H9 (cell line): ENCODE measurements around the gene ANGPTL5. TPM values are rescaled to one million over a fixed set of nuclear protein-coding genes. Genes with fewer than 3 reads are reported as not detected.

Experiments used
- DNase-seq: peaks from one replicate; pipeline ENCODE4 v3.0.0-alpha.2; 2017
- H2AFZ ChIP-seq: one replicate; pipeline ENCODE4 v1.6.1; 2013; ENCODE audit warnings: mild to moderate bottlenecking, low read length, control low read depth, moderate library complexity
- H2AK5ac ChIP-seq: 2 replicates; pipeline ENCODE4 v1.6.1; 2013; ENCODE audit warnings: low read length, control low read depth, mixed read lengths; ENCODE audit not compliant: insufficient read length
- H2BK120ac ChIP-seq: one replicate; pipeline ENCODE4 v1.6.1; 2013; ENCODE audit warnings: low read depth, mild to moderate bottlenecking, low read length, control low read depth, inconsistent platforms; ENCODE audit not compliant: poor library complexity, severe bottlenecking
- H2BK12ac ChIP-seq: 2 replicates; pipeline ENCODE4 v1.6.1; 2013; ENCODE audit warnings: low read length, control low read depth, mixed read lengths, low read depth; ENCODE audit not compliant: insufficient read length
- H2BK15ac ChIP-seq: 2 replicates; pipeline ENCODE4 v1.6.1; 2013; ENCODE audit warnings: low read depth, low read length, control low read depth
- H2BK20ac ChIP-seq: one replicate; pipeline ENCODE4 v1.6.1; 2013; ENCODE audit warnings: low read depth, mild to moderate bottlenecking, low read length, control low read depth, inconsistent platforms; ENCODE audit not compliant: poor library complexity, severe bottlenecking
- H2BK5ac ChIP-seq: 2 replicates; pipeline ENCODE4 v1.6.1; 2013; ENCODE audit warnings: low read length, control low read depth, mixed read lengths; ENCODE audit not compliant: insufficient read length
- H3K14ac ChIP-seq: 2 replicates; pipeline ENCODE4 v1.6.1; 2013; ENCODE audit warnings: low read length, control low read depth; ENCODE audit not compliant: insufficient read depth
- H3K18ac ChIP-seq: 2 replicates; pipeline ENCODE4 v1.6.1; 2013; ENCODE audit warnings: low read depth, mild to moderate bottlenecking, mixed read lengths, low read length, control low read depth; ENCODE audit not compliant: insufficient read length
- H3K23ac ChIP-seq: 2 replicates; pipeline ENCODE4 v1.6.1; 2013; ENCODE audit warnings: low read length, control low read depth, mixed read lengths, low read depth; ENCODE audit not compliant: insufficient read length
- H3K23me2 ChIP-seq: 2 replicates; pipeline ENCODE4 v1.6.1; 2013; ENCODE audit warnings: low read depth, mild to moderate bottlenecking, mixed read lengths, low read length, control low read depth; ENCODE audit not compliant: insufficient read length, poor library complexity, severe bottlenecking
- H3K27ac ChIP-seq: 2 replicates; pipeline ENCODE4 v1.5.1; 2013; ENCODE audit warnings: low read length, control low read depth, mixed read lengths, low read depth; ENCODE audit not compliant: insufficient read length
- H3K27me3 ChIP-seq: 2 replicates; pipeline ENCODE4 v1.6.1; 2013; ENCODE audit warnings: low read length, control low read depth, inconsistent platforms; ENCODE audit not compliant: insufficient read depth
- H3K4ac ChIP-seq: 2 replicates; pipeline ENCODE4 v1.6.1; 2013; ENCODE audit warnings: low read depth, mild to moderate bottlenecking, control low read depth, inconsistent platforms, low read length, moderate library complexity
- H3K4me1 ChIP-seq: 2 replicates; pipeline ENCODE4 v1.6.1; 2013; ENCODE audit warnings: low read length, control low read depth, inconsistent platforms; ENCODE audit not compliant: insufficient read depth
- H3K4me2 ChIP-seq: 2 replicates; pipeline ENCODE4 v1.6.1; 2013; ENCODE audit warnings: low read length, control low read depth, mixed read lengths; ENCODE audit not compliant: insufficient read length, insufficient read depth
- H3K56ac ChIP-seq: 2 replicates; pipeline ENCODE4 v1.6.1; 2013; ENCODE audit warnings: low read depth, mild to moderate bottlenecking, mixed read lengths, low read length, control low read depth; ENCODE audit not compliant: insufficient read length
- H3K79me1 ChIP-seq: 2 replicates; pipeline ENCODE4 v1.6.1; 2013; ENCODE audit warnings: low read depth, mild to moderate bottlenecking, moderate library complexity, low read length, control low read depth, inconsistent platforms; ENCODE audit not compliant: insufficient read depth, poor library complexity, severe bottlenecking
- H3K79me2 ChIP-seq: 2 replicates; pipeline ENCODE4 v1.6.1; 2013; ENCODE audit warnings: low read length, control low read depth, inconsistent platforms; ENCODE audit not compliant: insufficient read depth
- H3K9ac ChIP-seq: 2 replicates; pipeline ENCODE4 v1.6.1; 2013; ENCODE audit warnings: low read length, control low read depth, mixed read lengths; ENCODE audit not compliant: insufficient read length; ENCODE audit errors: extremely low read depth
- H3K9me3 ChIP-seq: one replicate; pipeline ENCODE4 v1.6.1; 2013; ENCODE audit warnings: low read depth, low read length, inconsistent platforms; ENCODE audit not compliant: control insufficient read depth
- H3T11ph ChIP-seq: one replicate; pipeline ENCODE4 v1.6.1; 2013; ENCODE audit warnings: mild to moderate bottlenecking, low read length, control low read depth, inconsistent platforms
- H4K20me1 ChIP-seq: one replicate; pipeline ENCODE4 v1.6.1; 2013; ENCODE audit not compliant: control insufficient read depth, insufficient read length, insufficient read depth
- H4K5ac ChIP-seq: 2 replicates; pipeline ENCODE4 v1.6.1; 2013; ENCODE audit warnings: low read depth, mild to moderate bottlenecking, mixed read lengths, low read length, control low read depth; ENCODE audit not compliant: insufficient read length
- H4K8ac ChIP-seq: replicated peaks from 2 replicates; pipeline ENCODE4 v1.6.1; 2013; ENCODE audit warnings: low read length, control low read depth, mixed read lengths, low read depth; ENCODE audit not compliant: insufficient read length
- H4K91ac ChIP-seq: 2 replicates; pipeline ENCODE4 v1.6.1; 2013; ENCODE audit warnings: low read depth, mild to moderate bottlenecking, moderate library complexity, mixed read lengths, low read length, control low read depth; ENCODE audit not compliant: insufficient read length
- H3K27ac Mint-ChIP-seq, 3 experiments: 2 replicates in 2 of 3; 3 replicates in 1 of 3; pipeline ENCODE4 v1.8.0; 2020 to 2021; ENCODE audit warnings: mixed read lengths in 3 of 3, mild to moderate bottlenecking in 1 of 3, moderate library complexity in 1 of 3
- H3K27me3 Mint-ChIP-seq: 2 replicates; pipeline ENCODE4 v1.8.0; 2021; ENCODE audit warnings: low read depth, mild to moderate bottlenecking, moderate library complexity, mixed read lengths
- H3K36me3 Mint-ChIP-seq, 3 experiments: 2 replicates in 2 of 3; 3 replicates in 1 of 3; pipeline ENCODE4 v1.8.0; 2020 to 2021; ENCODE audit warnings: low read depth in 3 of 3, mixed read lengths in 3 of 3; ENCODE audit not compliant: insufficient read depth in 1 of 3
- H3K4me1 Mint-ChIP-seq, 2 experiments: 2 replicates each; pipeline ENCODE4 v1.8.0; 2020; ENCODE audit warnings: mixed read lengths in 2 of 2
- H3K4me3 Mint-ChIP-seq, 2 experiments: 2 replicates in 1 of 2; 3 replicates in 1 of 2; pipeline ENCODE4 v1.8.0; 2020 to 2021; ENCODE audit warnings: mild to moderate bottlenecking in 2 of 2, mixed read lengths in 2 of 2, moderate library complexity in 1 of 2
- H3K9me3 Mint-ChIP-seq, 2 experiments: 2 replicates in 1 of 2; 3 replicates in 1 of 2; pipeline ENCODE4 v1.8.0; 2020; ENCODE audit warnings: mild to moderate bottlenecking in 2 of 2, mixed read lengths in 2 of 2, moderate library complexity in 1 of 2
- CTCF ChIP-seq: fragments of 200-600 bp; sonication (generic); conservative IDR thresholded peaks from 3 replicates; pipeline ENCODE4 v1.8.0; 2021; ENCODE audit warnings: antibody characterized with exemption, mild to moderate bottlenecking
- WGBS: extraction: QIAGEN DNeasy Blood & Tissue Kit; methylation state at CpG from one replicate; pipeline ENCODE4 v1.1.7; 2013; ENCODE audit warnings: missing lambda C conversion rate, low lambda C conversion rate, mixed read lengths; ENCODE audit not compliant: insufficient read length; ENCODE audit errors: extremely low coverage; 5-methylcytosine and 5-hydroxymethylcytosine counted together
- total RNA-seq: library from RNA; stranded (reverse); gene quantifications from 2 replicates; pipeline ENCODE4 v1.2.1, GENCODE V29; 2021

The ANGPTL5 gene
- total RNA-seq, 1 experiment from 2014 or later, result not detected

GRCh38 chr11:101949680-101950220 is 33.4 kb upstream of the ANGPTL5 start:
- Mint-ChIP-seq H3K27ac (no peak overlapping the region), H3K4me1 (no peaks in the 10 kb centered on the region), H3K27me3 (no peaks in the 10 kb centered on the region), H3K9me3 (no peaks in the 10 kb centered on the region), H3K4me3 (no peak overlapping the region), H3K36me3 (no peaks in the 10 kb centered on the region)
- H4K91ac ChIP-seq, result no peak overlapping the region
- no peaks in the 10 kb centered on the region for H4K20me1 ChIP-seq
- H3K4me2 ChIP-seq, result no peak overlapping the region
- DNase-seq, result no peak
- no peaks in the 10 kb centered on the region for H3K79me1 ChIP-seq
- H3K4me1 ChIP-seq, result no peaks in the 10 kb centered on the region
- no peaks in the 10 kb centered on the region for H3K79me2 ChIP-seq
- H3K14ac ChIP-seq, result no peak overlapping the region
- WGBS, result no CpG with 5 or more reads among the region's 1 CpG
- no peak overlapping the region for H3K18ac ChIP-seq
- no peak overlapping the region for H4K5ac ChIP-seq
- H2BK120ac ChIP-seq, result no peak overlapping the region
- no peak overlapping the region for H2BK15ac ChIP-seq
- TF ChIP-seq CTCF, result no peak
- H2BK20ac ChIP-seq, result no peak overlapping the region
- H2BK12ac ChIP-seq, result no peak overlapping the region
- no peak overlapping the region for H2BK5ac ChIP-seq
- no peak overlapping the region for H3K4ac ChIP-seq
- no peak overlapping the region for H2AFZ ChIP-seq
- no peak overlapping the region for H4K8ac ChIP-seq
- no peak overlapping the region for H3T11ph ChIP-seq
- no peak overlapping the region for H3K9ac ChIP-seq
- H3K27me3 ChIP-seq, result no peaks in the 10 kb centered on the region
- no peaks in the 10 kb centered on the region for H3K9me3 ChIP-seq
- H3K27ac ChIP-seq, result no peak overlapping the region
- no peak overlapping the region for H3K56ac ChIP-seq
- no peak overlapping the region for H2AK5ac ChIP-seq
- H3K23ac ChIP-seq, result no peak overlapping the region
- no peaks in the 10 kb centered on the region for H3K23me2 ChIP-seq
